Measurements from ENCODE around the gene TNRC6B.
A peak's percentile ranks its signal among the peaks of the same experiment; 100 is the strongest.
"Not testable (repeated sequence)": the region's sequence is repeated elsewhere in the genome, so short reads cannot be mapped to it uniquely, and the experiment has no call there.

TNRC6B gene

DNA sequence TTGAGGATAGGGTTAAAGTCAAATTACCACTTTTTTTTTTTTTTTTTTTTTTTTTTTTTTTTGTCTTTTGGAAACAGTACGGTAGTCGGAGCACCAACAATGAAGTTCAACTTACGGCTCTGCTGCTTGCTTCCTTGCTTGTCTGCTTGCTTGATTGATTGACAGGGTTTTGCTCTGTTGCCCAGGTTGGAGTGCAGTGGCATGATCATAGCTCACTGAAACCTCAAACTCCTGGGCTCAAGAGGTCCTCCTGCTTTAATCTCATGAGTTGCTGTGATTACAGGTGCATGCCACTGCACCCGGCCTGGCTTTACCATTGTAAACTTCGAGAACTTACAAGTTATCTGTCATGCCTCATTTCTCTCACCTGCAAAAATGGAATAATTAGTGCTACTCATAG lies 198.4 kb downstream of the TNRC6B start:
- Histone ChIP-seq H3K27ac (no peak overlapping the region), H3K4me3 (no peak overlapping the region)

DNA sequence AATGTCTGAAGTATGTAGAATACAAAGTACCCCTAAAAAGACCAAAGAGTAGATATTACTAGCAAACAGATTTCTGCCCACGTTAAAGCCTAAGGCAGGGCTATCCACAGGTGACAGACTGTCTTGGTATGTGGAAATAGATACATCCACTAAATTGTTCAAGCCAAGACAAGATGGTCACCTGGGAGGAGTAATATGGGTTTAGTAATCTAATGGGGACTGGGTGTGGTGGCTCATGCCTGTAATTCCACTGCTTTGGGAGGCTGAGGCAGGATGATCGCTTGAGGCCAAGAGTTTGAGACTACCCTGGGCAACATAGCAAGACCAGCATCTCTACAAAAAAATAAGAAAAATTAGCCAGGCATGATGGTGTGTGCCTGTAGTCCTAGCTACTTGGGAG lies 200.2 kb downstream of the TNRC6B start:
- Histone ChIP-seq H3K27ac (no peak overlapping the region), H3K4me3 (no peak overlapping the region)

- not testable (repeated sequence) for H3K27ac ChIP-seq, H3K4me3 ChIP-seq
These were observed 200.7 kb downstream of the TNRC6B start for GRCh38 chr22:40378448-40378847.

GRCh38 chr22:40381461-40381860 lies 203.7 kb downstream of the TNRC6B start:
- Histone ChIP-seq H3K27ac (no peak overlapping the region), H3K4me3 (no peak overlapping the region)

- no peak overlapping the region for H3K27ac ChIP-seq
- H3K4me3 ChIP-seq = no peak overlapping the region
These were observed 206.2 kb downstream of the TNRC6B start for GRCh38 chr22:40383905-40384304.

GRCh38 chr22:40385036-40385782 lies 207.5 kb downstream of the TNRC6B start:
- Histone ChIP-seq H3K4me3 (no peak overlapping the region), H3K27ac (peak overlapping the region in 5 of 21 experiments; percentile 28 to 58 (median 37))
